H1 (cell line): Measurements from ENCODE around the gene SULT2B1. TPM values are rescaled to one million over a fixed set of nuclear protein-coding genes. Genes with fewer than 3 reads are reported as not detected.

ENCODE experiments used
- CTCF ChIA-PET: fragments of 300-600 bp; sonication (Branson Sonifier 250); formaldehyde crosslinking; loops from one replicate; lab custom pipeline; 2021; ENCODE audit not compliant: partially characterized antibody; lab: Charles Lee
- POLR2A ChIA-PET: fragments of 300-600 bp; sonication (Branson Sonifier 250); formaldehyde crosslinking; loops from one replicate; lab custom pipeline; 2021; ENCODE audit warnings: inconsistent platforms; ENCODE audit not compliant: partially characterized antibody; lab: Charles Lee
- DNase-seq, 2 experiments: peaks; one replicate each; pipeline versions ENCODE4 v3.0.0 to v3.0.0-alpha.2; 2010 to 2022; ENCODE audit warnings: low spot score in 2 of 2, low read depth in 1 of 2, mixed read lengths in 1 of 2
- FAIRE-seq: peaks from 2 replicates; lab custom pipeline; 2011; peaks lifted over from hg19 to GRCh38; lab: Jason Lieb, UNC
- H2AFZ ChIP-seq: 2 replicates; pipeline ENCODE4 v1.8.1; 2012; ENCODE audit warnings: low read length, inconsistent platforms
- H2AK5ac ChIP-seq: 2 replicates; pipeline ENCODE4 v1.6.1; 2013; ENCODE audit warnings: low read depth, low read length
- H2BK120ac ChIP-seq: replicated peaks from 2 replicates; pipeline ENCODE3; 2013; ENCODE audit warnings: low read depth, low read length, inconsistent platforms
- H2BK12ac ChIP-seq: 2 replicates; pipeline ENCODE4 v1.6.1; 2013; ENCODE audit warnings: low read depth, low read length
- H2BK15ac ChIP-seq: 2 replicates; pipeline ENCODE4 v1.6.1; 2013; ENCODE audit warnings: low read length
- H2BK20ac ChIP-seq: 2 replicates; pipeline ENCODE4 v1.6.1; 2013; ENCODE audit warnings: low read length
- H2BK5ac ChIP-seq: 2 replicates; pipeline ENCODE4 v1.6.1; 2013; ENCODE audit warnings: low read depth, low read length
- H3K14ac ChIP-seq: 2 replicates; pipeline ENCODE4 v1.6.1; 2013; ENCODE audit warnings: inconsistent platforms; ENCODE audit not compliant: insufficient read length
- H3K18ac ChIP-seq: 2 replicates; pipeline ENCODE4 v1.6.1; 2013; ENCODE audit warnings: low read length; ENCODE audit errors: extremely low read depth
- H3K23ac ChIP-seq: 2 replicates; pipeline ENCODE4 v1.6.1; 2013; ENCODE audit warnings: inconsistent platforms; ENCODE audit not compliant: insufficient read length
- H3K23me2 ChIP-seq: 2 replicates; pipeline ENCODE4 v1.6.1; 2013; ENCODE audit warnings: low read depth, low read length
- H3K27ac ChIP-seq: 2 replicates; pipeline ENCODE4 v1.6.1; 2011; ENCODE audit warnings: low read depth, low read length, inconsistent platforms
- H3K27me3 ChIP-seq, 4 experiments: replicated peaks in 1 of 4; 1 replicate in 1 of 4; 2 replicates in 3 of 4; pipeline versions ENCODE4 v1.6.1 to v1.8.1; 2011 to 2013; ENCODE audit warnings: low read length in 3 of 4, mild to moderate bottlenecking in 3 of 4, inconsistent platforms in 2 of 4, mixed read lengths in 2 of 4, moderate library complexity in 1 of 4; ENCODE audit not compliant: control insufficient read depth in 3 of 4, insufficient read depth in 3 of 4; ENCODE audit errors: extremely low read depth in 1 of 4
- H3K36me3 ChIP-seq, 4 experiments: 2 replicates each; pipeline versions ENCODE4 v1.6.1 to v1.8.1; 2011 to 2013; ENCODE audit warnings: mild to moderate bottlenecking in 4 of 4, low read length in 3 of 4, moderate library complexity in 2 of 4, control low read depth in 1 of 4, inconsistent platforms in 1 of 4; ENCODE audit not compliant: insufficient read depth in 4 of 4, control insufficient read depth in 2 of 4
- H3K4ac ChIP-seq: replicated peaks from 2 replicates; pipeline ENCODE3; 2013; ENCODE audit warnings: low read length, low read depth, mixed read lengths, inconsistent platforms; ENCODE audit not compliant: insufficient read length
- H3K4me1 ChIP-seq, 4 experiments: replicated peaks in 1 of 4; 1 replicate in 1 of 4; 2 replicates in 3 of 4; pipeline versions ENCODE4 v1.6.1 to v1.8.1; 2011 to 2013; ENCODE audit warnings: low read length in 3 of 4, inconsistent platforms in 2 of 4, mixed read lengths in 1 of 4; ENCODE audit not compliant: insufficient read depth in 4 of 4, control insufficient read depth in 3 of 4
- H3K4me2 ChIP-seq, 2 experiments: 2 replicates each; pipeline versions ENCODE4 v1.6.1 to v1.8.1; 2011 to 2013; ENCODE audit warnings: low read depth in 2 of 2, low read length in 2 of 2, control low read depth in 1 of 2, inconsistent platforms in 1 of 2, mild to moderate bottlenecking in 1 of 2; ENCODE audit not compliant: insufficient read depth in 1 of 2
- H3K4me3 ChIP-seq, 4 experiments: fragments of 200-600, 300-600 bp in 1 of 4; sonication (generic), shearing (Covaris generic), sonication (Bioruptor Twin) in 1 of 4; 2 replicates each; pipeline versions ENCODE4 v1.5.1 to v1.8.1; 2011 to 2016; ENCODE audit warnings: low read length in 4 of 4, low read depth in 3 of 4, control low read depth in 2 of 4, inconsistent platforms in 2 of 4, mild to moderate bottlenecking in 2 of 4, mixed read lengths in 1 of 4, moderate library complexity in 1 of 4; ENCODE audit not compliant: insufficient read depth in 2 of 4; ENCODE audit errors: extremely low read depth in 1 of 4
- H3K56ac ChIP-seq: replicated peaks from 2 replicates; pipeline ENCODE3; 2013; ENCODE audit warnings: low read depth, mild to moderate bottlenecking, mixed read lengths, low read length, inconsistent platforms; ENCODE audit not compliant: insufficient read length
- H3K79me1 ChIP-seq: 2 replicates; pipeline ENCODE4 v1.6.1; 2013; ENCODE audit warnings: low read depth, low read length, control low read depth
- H3K79me2 ChIP-seq, 2 experiments: 2 replicates each; pipeline versions ENCODE4 v1.6.1 to v1.8.1; 2012 to 2013; ENCODE audit warnings: low read length in 2 of 2, mild to moderate bottlenecking in 2 of 2, inconsistent platforms in 1 of 2; ENCODE audit not compliant: insufficient read depth in 2 of 2, control insufficient read depth in 1 of 2
- H3K9ac ChIP-seq, 4 experiments: replicated peaks in 1 of 4; 1 replicate in 1 of 4; 2 replicates in 3 of 4; pipeline versions ENCODE4 v1.6.1 to v1.8.1; 2011 to 2013; ENCODE audit warnings: low read depth in 3 of 4, low read length in 3 of 4, control low read depth in 2 of 4, mild to moderate bottlenecking in 2 of 4, moderate library complexity in 2 of 4, inconsistent platforms in 1 of 4; ENCODE audit errors: extremely low read depth in 1 of 4
- H3K9me3 ChIP-seq, 2 experiments: 2 replicates each; pipeline versions ENCODE4 v1.6.1 to v1.8.1; 2012 to 2013; ENCODE audit warnings: mild to moderate bottlenecking in 2 of 2, moderate library complexity in 2 of 2, control low read depth in 1 of 2, inconsistent platforms in 1 of 2, low read depth in 1 of 2, low read length in 1 of 2, mixed read lengths in 1 of 2; ENCODE audit not compliant: insufficient read depth in 2 of 2
- H4K20me1 ChIP-seq, 2 experiments: replicated peaks in 1 of 2; 2 replicates each; pipeline versions ENCODE3 to v1.8.1; 2011 to 2013; ENCODE audit warnings: inconsistent platforms in 2 of 2, low read length in 2 of 2, mild to moderate bottlenecking in 1 of 2; ENCODE audit not compliant: insufficient read depth in 2 of 2, control insufficient read depth in 1 of 2
- H4K5ac ChIP-seq: 2 replicates; pipeline ENCODE4 v1.6.1; 2013; ENCODE audit warnings: low read length, low read depth, mixed read lengths, inconsistent platforms; ENCODE audit not compliant: insufficient read length
- H4K8ac ChIP-seq: 2 replicates; pipeline ENCODE4 v1.8.0; 2013; ENCODE audit warnings: mild to moderate bottlenecking, moderate library complexity, low read length, inconsistent platforms; ENCODE audit not compliant: insufficient read depth; ENCODE audit errors: extremely low read depth
- H4K91ac ChIP-seq: replicated peaks from 2 replicates; pipeline ENCODE3; 2013; ENCODE audit warnings: low read length, mixed read lengths, inconsistent platforms; ENCODE audit not compliant: insufficient read length
- BRCA1 ChIP-seq: IDR thresholded peaks from 2 replicates; pipeline ENCODE4 v1.6.1; 2012; ENCODE audit warnings: low read depth, low read length, improper control_type of control experiment
- EGR1 ChIP-seq: IDR thresholded peaks from 2 replicates; pipeline ENCODE4 v1.6.1; 2011; ENCODE audit warnings: low read depth, low read length, borderline replicate concordance
- GABPA ChIP-seq: IDR thresholded peaks from 2 replicates; pipeline ENCODE4 v1.6.1; 2011; ENCODE audit warnings: mild to moderate bottlenecking, low read length, moderate library complexity, borderline replicate concordance; ENCODE audit not compliant: insufficient read depth
- KDM5A ChIP-seq: fragments of 200-600 bp; IDR thresholded peaks from 2 replicates; pipeline ENCODE4 v1.7.1; 2012; ENCODE audit warnings: mild to moderate bottlenecking, low read length, inconsistent platforms, mixed read lengths
- MAFK ChIP-seq: IDR thresholded peaks from 2 replicates; pipeline ENCODE4 v1.6.1; 2012; ENCODE audit warnings: low read depth, mild to moderate bottlenecking, improper control_type of control experiment, low read length
- NRF1 ChIP-seq: IDR thresholded peaks from 2 replicates; pipeline ENCODE4 v1.6.1; 2011; ENCODE audit warnings: mild to moderate bottlenecking, low read depth, low read length, improper control_type of control experiment
- PHF8 ChIP-seq: fragments of 200-600 bp; sonication (generic); conservative IDR thresholded peaks from 2 replicates; pipeline ENCODE4 v1.7.1; 2012; ENCODE audit warnings: low read depth, mild to moderate bottlenecking, inconsistent platforms, low read length, moderate library complexity
- SIN3A ChIP-seq, 2 experiments: IDR thresholded peaks in 1 of 2; conservative IDR thresholded peaks in 1 of 2; 2 replicates each; pipeline ENCODE4 v1.6.1; 2011 to 2012; ENCODE audit warnings: low read length in 2 of 2, improper control_type of control experiment in 1 of 2, low read depth in 1 of 2, mild to moderate bottlenecking in 1 of 2
- SIX5 ChIP-seq: IDR thresholded peaks from 2 replicates; pipeline ENCODE4 v1.6.1; 2011; ENCODE audit warnings: mild to moderate bottlenecking, low read depth, low read length
- ZNF274 ChIP-seq: IDR thresholded peaks from 2 replicates; pipeline ENCODE4 v1.7.0; 2012; ENCODE audit warnings: low read length, borderline replicate concordance; ENCODE audit errors: extremely low read depth
- WGBS, 2 experiments: shearing (Covaris generic) in 1 of 2; methylation state at CpG; one replicate each; pipeline versions ENCODE4 v1.1.6 to v1.1.7; 2013 to 2015; ENCODE audit warnings: low lambda C conversion rate in 2 of 2, mixed read lengths in 2 of 2, inconsistent platforms in 1 of 2, low coverage in 1 of 2, missing lambda C conversion rate in 1 of 2; ENCODE audit not compliant: insufficient replicate concordance in 2 of 2, insufficient coverage in 1 of 2, insufficient read length in 1 of 2; ENCODE audit errors: extremely low coverage in 1 of 2, missing lambda C conversion rate in 1 of 2; 5-methylcytosine and 5-hydroxymethylcytosine counted together
- polyA plus RNA-seq, 7 experiments: library from polyadenylated mRNA; depleted of rRNA in 3 of 7; stranded (reverse) in 5 of 7; unstranded in 2 of 7; fragments of >200 nt in 5 of 7; fragments of 200-250 nt in 2 of 7; gene quantifications; 1 replicate in 5 of 7; 2 replicates in 1 of 7; 4 replicates in 1 of 7; pipeline versions ENCODE4 v1.2.1 to v1.2.3, GENCODE V29; 2011 to 2013; ENCODE audit warnings: missing spikeins in 2 of 7, mixed read lengths in 2 of 7
- total RNA-seq: library from RNA; stranded (reverse); fragmentation: NEBNext Ultra II Directional; extraction: Animal tissue kit (Norgen Biotek cat#: 25700); gene quantifications from 2 replicates; pipeline ENCODE4 v1.2.1, GENCODE V29; 2021
- TF ChIP-seq, protein P1 (sequence below): IDR thresholded peaks from 2 replicates; pipeline ENCODE4 v1.6.1; 2012; ENCODE audit warnings: inconsistent platforms
- TF ChIP-seq, protein P2 (sequence below): IDR thresholded peaks from 2 replicates; pipeline ENCODE4 v1.6.1; 2011; ENCODE audit warnings: low read depth, mild to moderate bottlenecking, low read length; ENCODE audit not compliant: insufficient read depth

SULT2B1 gene
- total and polyA plus RNA-seq, 2 of the 8 experiments (the other 6 are each of a cell fraction or from before 2014, with no cell fraction given), result 1.5 to 2.6 TPM

DNA sequence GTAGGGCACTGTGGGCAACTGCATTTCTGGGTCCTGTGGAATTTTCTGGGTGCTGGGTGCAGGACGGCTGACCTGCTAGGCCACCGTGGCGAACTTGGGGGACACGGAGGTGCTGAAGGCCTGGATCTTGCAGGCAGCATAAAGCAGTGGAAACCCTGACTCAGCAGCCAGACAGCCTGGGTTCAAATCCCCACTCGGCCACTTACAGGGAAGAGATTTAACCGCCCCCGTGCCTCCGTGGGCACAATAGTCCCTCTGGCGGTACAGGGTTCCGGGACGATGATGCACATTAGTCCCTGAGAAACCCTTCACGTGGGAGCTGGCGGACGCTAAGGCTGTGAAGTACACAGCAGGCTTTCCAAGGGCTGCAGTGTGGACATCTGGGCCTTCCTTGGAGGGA lies 59.9 kb downstream of the SULT2B1 start:
- ChIA-PET CTCF (interaction anchor here (1.2 to 7.2 kb wide), 2 partner anchors 21 to 106 kb away, joined by 3 to 37 read pairs; no protein-coding TSS in a partner anchor), POLR2A (interaction anchor here (4.2 to 30.9 kb wide), 4 partner anchors 1 to 122 kb away, joined by 14 to 788 read pairs (median 424); partner anchors contain the start of genes DBP, FAM83E, RPL18 and SPACA4)
- H3K4ac ChIP-seq, result no peak overlapping the region
- no peak for DNase-seq
- H3K27ac ChIP-seq, result no peak overlapping the region
- no peak overlapping the region for H2BK120ac ChIP-seq
- no peak overlapping the region for H3K23ac ChIP-seq
- WGBS, 2 experiments, result 91% methylated on average over 14 of the region's 14 CpGs; no CpG with 5 or more reads in 1 of the 2 experiments
- H3K18ac ChIP-seq, result no peak overlapping the region
- no peak overlapping the region for H2BK12ac ChIP-seq
- no peak overlapping the region for H3K4me3 ChIP-seq
- no peak overlapping the region for H2BK5ac ChIP-seq
- no peaks in the 10 kb centered on the region for H3K79me1 ChIP-seq
- H2BK15ac ChIP-seq, result no peak overlapping the region
- H3K56ac ChIP-seq, result no peak overlapping the region
- no peak overlapping the region for H4K8ac ChIP-seq
- H4K5ac ChIP-seq, result no peak overlapping the region
- H2BK20ac ChIP-seq, result no peak overlapping the region
- H3K4me1 ChIP-seq, result peaks cover 0 to 34% (median 27%) of the 10 kb centered on the region in 4 experiments; a peak in 6 of 7 replicates
- H3K14ac ChIP-seq, result no peak overlapping the region
- H4K20me1 ChIP-seq, result peaks cover 15 to 24% of the 10 kb centered on the region in 2 experiments
- no peaks in the 10 kb centered on the region for H3K9me3 ChIP-seq
- H3K79me2 ChIP-seq, result peaks cover under 1 to 8% of the 10 kb centered on the region in 2 experiments; a peak in 3 of 4 replicates
- H4K91ac ChIP-seq, result no peak overlapping the region
- no peak overlapping the region for H3K4me2 ChIP-seq
- no peak for FAIRE-seq
- H3K36me3 ChIP-seq, result peaks cover 13 to 19% (median 15%) of the 10 kb centered on the region in 4 experiments
- no peak overlapping the region for H2AK5ac ChIP-seq
- H3K23me2 ChIP-seq, result no peaks in the 10 kb centered on the region
- no peak overlapping the region for H3K9ac ChIP-seq
- no peak overlapping the region for H2AFZ ChIP-seq
- no peaks in the 10 kb centered on the region for H3K27me3 ChIP-seq
- TF ChIP-seq SIX5 (no peak), GABPA (no peak), MAFK (no peak), ZNF274 (no peak), NRF1 (no peak), EGR1 (no peak), KDM5A (no peak), SIN3A (conservative IDR thresholded peaks at IDR 0.05 in 1 of 2, IDR thresholded peaks at IDR 0.05 in 1 of 2; ENCODE audit: low read depth in 1 of 2, low read length in 2 of 2) (no peak), BRCA1 (no peak), PHF8 (no peak)
- TF ChIP-seq, protein P1, sequence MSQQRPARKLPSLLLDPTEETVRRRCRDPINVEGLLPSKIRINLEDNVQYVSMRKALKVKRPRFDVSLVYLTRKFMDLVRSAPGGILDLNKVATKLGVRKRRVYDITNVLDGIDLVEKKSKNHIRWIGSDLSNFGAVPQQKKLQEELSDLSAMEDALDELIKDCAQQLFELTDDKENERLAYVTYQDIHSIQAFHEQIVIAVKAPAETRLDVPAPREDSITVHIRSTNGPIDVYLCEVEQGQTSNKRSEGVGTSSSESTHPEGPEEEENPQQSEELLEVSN, result no peak
- TF ChIP-seq, protein P2, sequence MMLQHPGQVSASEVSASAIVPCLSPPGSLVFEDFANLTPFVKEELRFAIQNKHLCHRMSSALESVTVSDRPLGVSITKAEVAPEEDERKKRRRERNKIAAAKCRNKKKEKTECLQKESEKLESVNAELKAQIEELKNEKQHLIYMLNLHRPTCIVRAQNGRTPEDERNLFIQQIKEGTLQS, result no peak
